PC-3 (cell line): ENCODE results near the gene ZCCHC7.

Experiments used
- EZH2phosphoT487 ChIP-seq: fragments of 300-600 bp; sonication (generic); IDR thresholded peaks from 2 replicates; pipeline ENCODE4 v1.6.1; 2018; ENCODE audit warnings: mild to moderate bottlenecking, antibody characterized with exemption, low read length, borderline replicate concordance
- TF ChIP-seq, protein P1 (sequence below): fragments of 300-600 bp; sonication (generic); conservative IDR thresholded peaks from 2 replicates; pipeline ENCODE4 v1.5.1; 2017; ENCODE audit warnings: antibody characterized with exemption, low read depth, mild to moderate bottlenecking, low read length

DNA sequence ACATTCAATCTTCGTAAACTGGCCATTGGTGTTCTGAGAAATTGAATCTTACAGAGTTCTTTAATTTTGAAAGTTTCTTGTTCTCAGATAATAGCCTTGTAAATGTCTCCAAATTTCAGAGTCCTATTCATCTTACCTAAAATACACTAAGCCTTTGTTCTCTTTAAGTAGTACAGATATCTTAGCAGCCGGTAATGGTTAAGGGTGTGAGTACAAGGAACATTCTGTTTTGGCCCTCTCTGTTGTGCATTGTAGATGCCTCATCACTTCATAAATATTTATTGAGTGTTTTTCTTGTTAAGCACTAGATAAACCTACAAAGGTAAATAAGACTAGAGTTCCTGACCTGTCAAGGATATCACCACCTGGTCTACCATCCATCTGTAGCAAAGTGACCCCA is 35.2 kb downstream of the ZCCHC7 start:
- TF ChIP-seq, protein P1, sequence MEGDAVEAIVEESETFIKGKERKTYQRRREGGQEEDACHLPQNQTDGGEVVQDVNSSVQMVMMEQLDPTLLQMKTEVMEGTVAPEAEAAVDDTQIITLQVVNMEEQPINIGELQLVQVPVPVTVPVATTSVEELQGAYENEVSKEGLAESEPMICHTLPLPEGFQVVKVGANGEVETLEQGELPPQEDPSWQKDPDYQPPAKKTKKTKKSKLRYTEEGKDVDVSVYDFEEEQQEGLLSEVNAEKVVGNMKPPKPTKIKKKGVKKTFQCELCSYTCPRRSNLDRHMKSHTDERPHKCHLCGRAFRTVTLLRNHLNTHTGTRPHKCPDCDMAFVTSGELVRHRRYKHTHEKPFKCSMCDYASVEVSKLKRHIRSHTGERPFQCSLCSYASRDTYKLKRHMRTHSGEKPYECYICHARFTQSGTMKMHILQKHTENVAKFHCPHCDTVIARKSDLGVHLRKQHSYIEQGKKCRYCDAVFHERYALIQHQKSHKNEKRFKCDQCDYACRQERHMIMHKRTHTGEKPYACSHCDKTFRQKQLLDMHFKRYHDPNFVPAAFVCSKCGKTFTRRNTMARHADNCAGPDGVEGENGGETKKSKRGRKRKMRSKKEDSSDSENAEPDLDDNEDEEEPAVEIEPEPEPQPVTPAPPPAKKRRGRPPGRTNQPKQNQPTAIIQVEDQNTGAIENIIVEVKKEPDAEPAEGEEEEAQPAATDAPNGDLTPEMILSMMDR, result no peak
- TF ChIP-seq EZH2phosphoT487, result no peak
